Muscle of leg (tissue), 16 donors: ENCODE measurements around the gene DNAJB2. TPM values are rescaled to one million over a fixed set of nuclear protein-coding genes. Genes with fewer than 3 reads are reported as not detected.

Experiments
- DNase-seq: peaks from one replicate; pipeline ENCODE4 v3.0.0; 2013
- H3K27ac ChIP-seq: one replicate; pipeline ENCODE4 v1.5.1; 2013; ENCODE audit warnings: mild to moderate bottlenecking, low read length, control low read depth
- H3K27me3 ChIP-seq: one replicate; pipeline ENCODE4 v1.6.1; 2013; ENCODE audit warnings: low read length; ENCODE audit not compliant: control insufficient read depth, insufficient read depth
- H3K36me3 ChIP-seq: one replicate; pipeline ENCODE4 v1.6.1; 2013; ENCODE audit warnings: low read length; ENCODE audit not compliant: control insufficient read depth, insufficient read depth
- H3K4me1 ChIP-seq: one replicate; pipeline ENCODE4 v1.6.1; 2013; ENCODE audit warnings: low read length; ENCODE audit not compliant: control insufficient read depth, insufficient read depth
- H3K4me3 ChIP-seq: one replicate; pipeline ENCODE4 v1.5.1; 2013; ENCODE audit warnings: low read length, control low read depth
- H3K9me3 ChIP-seq: replicated peaks from 2 replicates; pipeline ENCODE4 v1.6.1; 2013; ENCODE audit warnings: low read depth, low read length; ENCODE audit not compliant: control insufficient read depth
- WGBS: methylation state at CpG from one replicate; pipeline ENCODE4 v1.1.5; 2013; ENCODE audit warnings: missing lambda C conversion rate; ENCODE audit not compliant: insufficient coverage; 5-methylcytosine and 5-hydroxymethylcytosine counted together
- long read RNA-seq, 11 donors: transcript quantifications; one replicate each; lab custom pipeline, GENCODE V29; 2026
- polyA plus RNA-seq, 8 donors: library from polyadenylated mRNA; unstranded; fragments of 120-200 nt; gene quantifications; one replicate each; pipeline versions ENCODE4 v1.2.1 to v1.2.3, GENCODE V29; 2013; ENCODE audit warnings: inconsistent platforms in 1 of 8, low replicate concordance in 1 of 8; ENCODE audit not compliant: insufficient read length in 8 of 8, insufficient read depth in 1 of 8
- total RNA-seq: library from RNA; stranded (reverse); fragments of 120-200 nt; gene quantifications from one replicate; pipeline ENCODE4 v1.2.4, GENCODE V29; 2013

Gene DNAJB2
- total RNA-seq (52.6 TPM), polyA plus RNA-seq (10 to 100 TPM; 77.8 to 93.2 (median 85.9) TPM)
- long read RNA-seq, donor 1, partial matches to known transcripts: 21 of 26 reads
- long read RNA-seq, donor 1, other reads (novel, unspliced or antisense): 0 of 26 reads
- long read RNA-seq, donor 2, partial matches to known transcripts: 0 of 1 reads
- long read RNA-seq, donor 2, other reads (novel, unspliced or antisense): 0 of 1 reads
- long read RNA-seq, donor 3, transcript DNAJB2-202 (10 exons, 1,946 nt): major isoform, 17 of 88 reads
- long read RNA-seq, donor 3, partial matches to known transcripts: 64 of 88 reads
- long read RNA-seq, donor 3, other reads (novel, unspliced or antisense): 0 of 88 reads
- long read RNA-seq, donor 4, transcript DNAJB2-202 (10 exons, 1,946 nt): major isoform, 6 of 10 reads
- long read RNA-seq, donor 4, partial matches to known transcripts: 0 of 10 reads
- long read RNA-seq, donor 4, other reads (novel, unspliced or antisense): 0 of 10 reads
- long read RNA-seq, donor 5, transcript DNAJB2-202 (10 exons, 1,946 nt): major isoform, 20 of 34 reads
- long read RNA-seq, donor 5, partial matches to known transcripts: 6 of 34 reads
- long read RNA-seq, donor 5, other reads (novel, unspliced or antisense): 0 of 34 reads
- long read RNA-seq, donor 6, transcript DNAJB2-201 (9 exons, 3,176 nt): minor isoform, 6 of 36 reads
- long read RNA-seq, donor 6, transcript DNAJB2-202 (10 exons, 1,946 nt): major isoform, 24 of 36 reads
- long read RNA-seq, donor 6, partial matches to known transcripts: 0 of 36 reads
- long read RNA-seq, donor 6, other reads (novel, unspliced or antisense): 0 of 36 reads
- long read RNA-seq, donor 7, transcript DNAJB2-202 (10 exons, 1,946 nt): major isoform, 13 of 25 reads
- long read RNA-seq, donor 7, partial matches to known transcripts: 0 of 25 reads
- long read RNA-seq, donor 7, other reads (novel, unspliced or antisense): 0 of 25 reads
- long read RNA-seq, donor 8, transcript DNAJB2-202 (10 exons, 1,946 nt): major isoform, 5 of 6 reads
- long read RNA-seq, donor 8, partial matches to known transcripts: 0 of 6 reads
- long read RNA-seq, donor 8, other reads (novel, unspliced or antisense): 0 of 6 reads
- long read RNA-seq, donor 9, transcript DNAJB2-202 (10 exons, 1,946 nt): major isoform, 8 of 32 reads
- long read RNA-seq, donor 9, partial matches to known transcripts: 15 of 32 reads
- long read RNA-seq, donor 9, other reads (novel, unspliced or antisense): 0 of 32 reads
- long read RNA-seq, donor 10, transcript DNAJB2-202 (10 exons, 1,946 nt): major isoform, 12 of 22 reads
- long read RNA-seq, donor 10, partial matches to known transcripts: 0 of 22 reads
- long read RNA-seq, donor 10, other reads (novel, unspliced or antisense): 0 of 22 reads
- long read RNA-seq, donor 11, transcript DNAJB2-202 (10 exons, 1,946 nt): major isoform, 10 of 14 reads
- long read RNA-seq, donor 11, partial matches to known transcripts: 0 of 14 reads
- long read RNA-seq, donor 11, other reads (novel, unspliced or antisense): 0 of 14 reads

DNA sequence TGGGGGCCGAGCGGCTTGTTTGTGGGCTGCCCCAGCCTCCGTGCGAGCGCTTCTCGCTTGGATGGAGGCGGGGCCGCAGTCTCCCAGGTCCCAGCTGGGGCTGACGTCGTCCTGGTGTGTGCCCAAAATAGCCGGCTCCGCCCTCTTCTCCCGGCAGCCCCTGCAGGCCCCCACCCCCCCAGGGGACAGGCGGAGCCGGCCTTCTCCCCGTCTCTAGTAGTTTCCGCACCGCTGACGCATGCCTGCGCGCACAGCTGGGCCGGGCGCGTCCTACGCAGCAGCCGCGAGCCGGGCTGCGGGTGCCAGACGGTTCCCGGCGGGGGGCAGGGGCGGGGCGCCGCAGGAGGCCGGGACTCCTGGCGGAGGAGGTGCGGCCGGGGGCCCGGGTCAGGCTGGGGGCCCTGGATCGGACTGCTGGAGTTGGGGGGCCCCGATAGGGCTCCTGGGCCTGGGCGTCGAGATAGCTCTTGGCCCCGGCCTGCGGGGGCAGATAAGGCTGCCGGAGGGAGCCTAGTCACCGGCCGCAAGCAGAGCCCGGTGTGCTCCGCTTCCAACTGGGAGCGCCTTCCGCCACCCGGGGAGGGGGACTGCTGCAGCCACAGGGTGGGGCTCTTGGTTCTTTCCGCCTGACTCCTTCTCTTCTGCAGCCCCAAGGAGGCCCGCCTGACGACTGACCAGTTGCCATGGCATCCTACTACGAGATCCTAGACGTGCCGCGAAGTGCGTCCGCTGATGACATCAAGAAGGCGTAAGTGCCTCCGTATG lies at the start of gene DNAJB2:
Gene DNAJB2, plus strand, starts transcription at position 216 of the 765 bp plus-strand sequence. Its CDS starts 468 bp downstream, at position 684.
- H3K4me1 ChIP-seq: peaks cover 29% of the 10 kb centered on the region

DNA sequence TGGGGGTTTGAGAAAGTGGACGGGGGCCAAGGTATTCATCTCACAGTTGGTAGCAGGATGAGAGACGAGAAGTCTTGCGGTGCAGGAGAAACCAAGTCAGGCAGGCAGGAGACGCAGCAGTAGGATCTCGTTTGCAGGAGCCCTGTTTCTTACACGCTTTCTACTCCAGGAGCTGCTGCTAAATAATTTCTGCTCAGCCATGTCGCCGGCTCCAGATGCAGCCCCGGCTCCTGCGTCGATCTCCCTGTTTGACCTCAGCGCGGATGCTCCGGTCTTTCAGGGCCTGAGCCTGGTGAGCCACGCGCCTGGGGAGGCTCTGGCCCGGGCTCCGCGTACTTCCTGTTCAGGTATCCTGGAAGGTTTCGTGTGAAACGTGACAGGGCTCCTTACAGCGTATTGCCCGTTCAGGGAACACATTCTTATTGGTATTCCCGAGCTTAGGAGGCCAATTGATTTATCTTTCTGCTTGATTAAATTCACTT lies 49.1 kb upstream of the DNAJB2 start:
- peak; percentile 39 for DNase-seq
- Histone ChIP-seq H3K27me3 (no peaks in the 10 kb centered on the region), H3K36me3 (peaks cover 52% of the 10 kb centered on the region), H3K4me3 (peak overlapping the region; percentile 85), H3K27ac (peak overlapping the region; percentile 95), H3K9me3 (no peaks in the 10 kb centered on the region), H3K4me1 (peaks cover 21% of the 10 kb centered on the region)
- WGBS: 0% methylated on average over 24 of the region's 24 CpGs

More for the DNA sequence above, at the start of gene DNAJB2:
- under 1% methylated on average over 47 of the region's 65 CpGs for WGBS
- Histone ChIP-seq H3K4me3 (peak within 1 kb of the TSS; percentile 75), H3K9me3 (no peaks in the 10 kb centered on the region), H3K27me3 (no peaks in the 10 kb centered on the region), H3K27ac (peak within 1 kb of the TSS; percentile 97), H3K36me3 (peaks cover 37% of the 10 kb centered on the region)
- peak; percentile 99 for DNase-seq

DNA sequence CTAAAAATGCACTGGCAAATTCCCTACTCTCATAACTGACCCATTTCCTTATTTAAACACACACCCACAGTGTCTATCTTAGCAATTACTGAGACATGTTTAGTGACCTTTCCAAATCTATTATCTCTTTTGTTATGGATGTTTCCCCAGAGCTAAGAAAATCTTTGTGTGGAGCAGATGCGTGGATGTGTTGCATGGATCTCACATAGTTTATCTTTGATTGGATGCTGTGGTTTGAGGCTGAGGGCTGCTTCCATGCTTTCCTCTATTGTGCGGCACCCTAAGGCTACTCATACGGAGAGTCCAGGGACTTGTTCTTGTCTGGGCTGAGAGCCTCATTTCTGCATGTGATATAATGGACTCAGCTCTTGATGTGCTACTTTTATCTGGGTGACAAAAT lies 44.8 kb upstream of the DNAJB2 start:
- H3K4me1 ChIP-seq: peaks cover 8% of the 10 kb centered on the region
- H3K27ac ChIP-seq: no peak overlapping the region
- peaks cover 67% of the 10 kb centered on the region for H3K36me3 ChIP-seq
- WGBS: no CpG with 5 or more reads among the region's 3 CpGs
- no peaks in the 10 kb centered on the region for H3K27me3 ChIP-seq
- no peak overlapping the region for H3K4me3 ChIP-seq
- DNase-seq: no peak
- H3K9me3 ChIP-seq: no peaks in the 10 kb centered on the region

DNA sequence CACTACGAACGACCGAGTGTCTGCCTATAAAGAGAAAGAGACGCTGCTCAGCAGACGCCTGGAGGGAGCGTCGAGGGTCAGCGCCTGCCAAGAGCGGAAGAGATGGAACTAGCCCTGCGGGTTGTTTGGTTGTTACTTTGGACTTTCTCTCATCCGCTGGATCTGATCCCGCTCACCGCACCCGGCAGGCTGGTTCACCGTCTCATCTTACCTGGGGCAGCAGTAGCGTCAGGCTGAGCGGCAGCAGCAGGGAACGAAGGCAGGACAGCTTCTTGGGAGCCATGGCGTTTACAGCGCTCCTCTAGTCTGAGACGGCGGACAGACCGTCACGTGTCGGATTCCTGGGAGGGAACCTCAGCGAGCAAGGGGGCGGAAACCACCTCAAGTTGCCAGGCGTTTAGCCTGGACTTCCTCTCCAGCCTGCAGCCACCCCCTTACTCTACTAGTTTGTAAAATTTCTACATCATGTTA lies 35.8 kb upstream of the DNAJB2 start:
- Histone ChIP-seq H3K4me3 (peak overlapping the region; percentile 18), H3K9me3 (no peaks in the 10 kb centered on the region), H3K4me1 (peaks cover 15% of the 10 kb centered on the region), H3K27ac (no peak overlapping the region), H3K27me3 (no peaks in the 10 kb centered on the region), H3K36me3 (peaks cover 23% of the 10 kb centered on the region)
- DNase-seq: peak; percentile 62
- 25% methylated on average over 26 of the region's 28 CpGs for WGBS

DNA sequence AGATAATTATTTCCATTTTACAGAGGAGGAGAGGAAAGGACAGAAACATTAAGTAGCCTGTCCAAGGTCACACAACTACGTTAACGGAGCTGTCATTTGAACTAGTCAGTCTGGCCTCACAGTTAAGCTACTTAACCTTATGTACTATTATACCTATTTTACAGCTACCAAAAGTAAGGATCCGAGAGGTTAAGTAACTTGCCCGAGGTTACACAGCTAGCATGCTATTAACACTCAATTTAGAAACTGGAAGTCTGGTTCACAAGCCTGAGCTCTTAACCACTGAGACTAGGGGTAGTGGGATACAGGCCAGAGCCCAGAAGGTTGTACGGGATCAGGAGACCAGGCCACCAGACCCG lies 34.4 kb upstream of the DNAJB2 start:
- Histone ChIP-seq H3K27me3 (no peaks in the 10 kb centered on the region), H3K4me1 (peaks cover 20% of the 10 kb centered on the region), H3K9me3 (no peaks in the 10 kb centered on the region), H3K36me3 (peaks cover 22% of the 10 kb centered on the region), H3K4me3 (peak overlapping the region; percentile 90), H3K27ac (peak overlapping the region; percentile 89)
- no peak for DNase-seq
- WGBS: 67% methylated on average over 1 of the region's 6 CpGs

DNA sequence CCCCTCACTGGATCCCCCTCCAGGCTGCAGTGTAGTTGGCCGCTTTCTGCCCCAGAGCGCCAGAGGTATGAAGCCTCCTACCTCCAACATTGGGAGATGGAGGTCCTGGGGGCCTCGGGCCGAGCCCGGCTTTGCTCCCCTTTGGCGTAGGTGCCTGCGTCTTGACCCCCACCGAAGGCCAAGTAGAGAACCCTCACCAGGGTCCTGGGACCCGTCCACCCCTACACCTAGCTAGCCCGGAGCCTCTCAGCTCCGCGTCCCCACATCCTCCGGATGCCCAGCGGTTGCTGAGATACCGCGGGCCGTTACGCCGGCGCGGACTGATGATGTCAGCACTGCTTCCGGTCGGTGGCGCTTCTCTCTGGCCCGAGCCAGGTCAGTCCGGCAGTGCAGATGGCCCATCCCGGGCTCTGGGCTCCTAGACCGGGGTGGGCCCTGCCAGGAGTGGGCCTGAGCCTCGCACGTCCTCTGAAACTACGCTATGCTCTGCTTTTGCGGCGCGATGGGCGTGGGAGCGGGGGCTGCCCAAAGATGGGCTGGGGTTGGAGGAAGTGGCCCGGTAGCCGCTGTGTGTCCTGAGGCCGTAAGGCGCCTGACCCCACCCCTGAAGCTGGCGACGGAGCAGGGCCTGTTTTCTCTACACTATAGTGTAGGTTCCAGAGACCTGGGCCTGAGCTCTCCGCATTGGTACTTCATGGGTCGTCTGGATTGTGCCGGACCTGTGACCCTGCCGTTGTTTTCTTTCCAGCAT lies 33.8 kb upstream of the DNAJB2 start, which contains the start of the genes GLB1L and STK16:
Gene GLB1L, minus strand, starts transcription at position 297 of the 751 bp plus-strand sequence. CDS start 1,871 bp downstream, outside the sequence.
Gene STK16, plus strand, starts transcription at position 332 of the 751 bp plus-strand sequence. CDS start 521 bp downstream, outside the sequence.
- peaks cover 26% of the 10 kb centered on the region for H3K4me1 ChIP-seq
- peak; percentile 97 for DNase-seq
- peaks cover 22% of the 10 kb centered on the region for H3K36me3 ChIP-seq
- peak within 1 kb of the TSS; percentile 90 for H3K4me3 ChIP-seq
- no peaks in the 10 kb centered on the region for H3K9me3 ChIP-seq
- no peaks in the 10 kb centered on the region for H3K27me3 ChIP-seq
- WGBS: under 1% methylated on average over 44 of the region's 46 CpGs
- H3K27ac ChIP-seq: peak within 1 kb of the TSS; percentile 89

DNA sequence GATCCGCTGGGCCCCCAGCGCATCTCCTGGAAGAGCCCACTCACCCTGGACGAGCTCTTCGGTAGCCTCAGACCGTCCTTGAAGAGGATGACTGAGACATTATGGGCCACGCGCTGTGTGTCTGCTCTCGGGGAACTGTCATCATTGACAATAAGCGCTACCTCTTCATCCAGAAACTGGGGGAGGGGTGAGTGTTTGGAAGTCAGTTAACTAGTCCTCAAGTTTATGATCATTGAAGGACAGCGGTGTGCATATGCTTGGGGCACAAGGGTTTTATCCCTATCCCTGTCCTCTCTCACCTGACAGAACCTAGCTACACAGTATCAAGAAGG lies 33.3 kb upstream of the DNAJB2 start:
- H3K9me3 ChIP-seq: no peaks in the 10 kb centered on the region
- peak overlapping the region; percentile 89 for H3K27ac ChIP-seq
- 4% methylated on average over 5 of the region's 10 CpGs for WGBS
- no peak for DNase-seq
- peaks cover 30% of the 10 kb centered on the region for H3K4me1 ChIP-seq
- H3K4me3 ChIP-seq: peak overlapping the region; percentile 90
- H3K27me3 ChIP-seq: no peaks in the 10 kb centered on the region
- H3K36me3 ChIP-seq: peaks cover 26% of the 10 kb centered on the region

DNA sequence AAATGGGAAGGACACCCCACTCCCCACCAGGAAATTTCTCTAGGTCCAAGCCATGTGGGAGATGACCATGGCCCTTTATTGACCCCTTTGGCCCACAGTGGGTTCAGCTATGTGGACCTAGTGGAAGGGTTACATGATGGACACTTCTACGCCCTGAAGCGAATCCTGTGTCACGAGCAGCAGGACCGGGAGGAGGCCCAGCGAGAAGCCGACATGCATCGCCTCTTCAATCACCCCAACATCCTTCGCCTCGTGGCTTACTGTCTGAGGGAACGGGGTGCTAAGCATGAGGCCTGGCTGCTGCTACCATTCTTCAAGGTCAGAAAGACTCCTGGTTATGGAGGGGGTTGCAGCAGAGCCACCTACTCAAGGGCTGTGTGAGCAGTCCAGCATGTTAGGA lies 32.6 kb upstream of the DNAJB2 start:
- no peak for DNase-seq
- no peak overlapping the region for H3K4me3 ChIP-seq
- no peaks in the 10 kb centered on the region for H3K9me3 ChIP-seq
- H3K36me3 ChIP-seq: peaks cover 29% of the 10 kb centered on the region
- H3K27me3 ChIP-seq: peaks cover 2% of the 10 kb centered on the region
- 100% methylated on average over 1 of the region's 10 CpGs for WGBS
- H3K4me1 ChIP-seq: peaks cover 35% of the 10 kb centered on the region
- H3K27ac ChIP-seq: no peak overlapping the region
